Stimulated activated naive CD8-positive, alpha-beta T cell treated with anti-CD3 and anti-CD28 coated beads, Interleukin-15, Interleukin-2, amounts not matched to agents 100 U/mL and 50 U/mL, for 24 hours (primary cell): ENCODE measurements around the gene EDA.

Experiments
- ATAC-seq: fragments of 150-1000 bp; cut with Tn5 transposase; one replicate; pipeline ENCODE4 v1.10.0; 2021
- DNase-seq: peaks from one replicate; pipeline ENCODE4 v3.0.0; 2021

The EDA gene

DNA sequence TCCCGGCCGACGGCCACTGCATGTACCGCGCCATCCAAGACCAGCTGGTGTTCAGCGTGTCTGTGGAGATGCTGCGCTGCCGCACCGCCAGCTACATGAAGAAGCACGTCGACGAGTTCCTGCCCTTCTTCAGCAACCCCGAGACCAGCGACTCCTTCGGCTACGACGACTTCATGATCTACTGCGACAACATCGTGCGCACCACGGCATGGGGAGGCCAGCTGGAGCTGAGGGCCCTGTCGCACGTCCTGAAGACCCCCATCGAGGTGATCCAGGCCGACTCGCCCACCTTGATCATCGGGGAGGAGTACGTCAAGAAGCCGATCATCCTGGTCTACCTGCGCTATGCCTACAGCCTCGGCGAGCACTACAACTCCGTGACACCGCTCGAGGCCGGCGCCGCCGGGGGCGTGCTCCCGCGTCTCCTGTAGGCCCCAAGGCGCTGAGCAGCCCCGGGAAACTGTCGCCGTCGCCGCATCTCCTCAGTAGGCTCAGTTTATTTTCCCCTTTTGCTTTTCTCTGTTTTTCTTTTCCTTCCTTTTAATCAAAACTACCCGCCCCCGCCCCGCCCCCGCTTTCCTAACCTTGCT, 447.1 kb downstream of the EDA start:
- no peak for ATAC-seq
- no peak for DNase-seq

DNA sequence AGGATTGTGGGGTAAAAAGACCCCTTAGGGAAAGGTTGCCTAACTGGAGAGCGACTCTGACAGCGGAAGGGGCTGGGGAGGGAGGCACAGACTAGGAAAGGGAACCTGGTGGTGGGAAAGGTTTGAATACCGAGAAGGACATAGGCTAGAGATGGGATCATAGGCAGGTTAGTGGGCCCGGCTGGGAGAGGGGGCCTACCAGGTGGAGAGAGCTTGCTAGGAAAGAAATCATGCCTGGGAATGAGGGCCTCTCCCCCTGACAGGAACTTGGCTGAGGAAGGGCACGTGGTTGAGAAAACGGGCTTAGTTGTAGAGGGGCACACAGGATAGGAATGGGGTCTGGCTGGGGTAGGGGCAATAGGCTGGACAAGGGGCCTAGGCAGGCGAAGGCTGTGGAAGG, 450.7 kb downstream of the EDA start:
- ATAC-seq (no peak), DNase-seq (no peak)

DNA sequence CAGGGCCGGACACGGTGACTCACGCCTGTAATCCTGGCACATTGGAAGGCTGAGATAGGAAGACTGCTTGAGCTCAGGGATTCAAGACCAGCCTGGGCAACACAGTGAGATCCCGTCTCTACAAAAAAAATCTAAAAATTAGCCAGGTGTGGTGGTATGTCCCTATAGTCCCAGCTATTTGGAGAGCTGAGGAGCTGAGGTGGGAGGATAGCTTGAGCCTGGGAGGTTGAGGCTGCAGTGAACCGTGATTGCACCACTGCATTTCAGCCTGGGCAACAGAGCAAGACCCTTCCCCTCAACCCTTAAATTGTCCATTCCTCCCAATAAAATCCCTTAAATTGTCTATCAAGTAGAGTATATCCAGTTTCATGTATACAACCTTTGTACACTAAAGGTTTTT, 463.4 kb downstream of the EDA start:
- DNase-seq (no peak), ATAC-seq (no peak)

DNA sequence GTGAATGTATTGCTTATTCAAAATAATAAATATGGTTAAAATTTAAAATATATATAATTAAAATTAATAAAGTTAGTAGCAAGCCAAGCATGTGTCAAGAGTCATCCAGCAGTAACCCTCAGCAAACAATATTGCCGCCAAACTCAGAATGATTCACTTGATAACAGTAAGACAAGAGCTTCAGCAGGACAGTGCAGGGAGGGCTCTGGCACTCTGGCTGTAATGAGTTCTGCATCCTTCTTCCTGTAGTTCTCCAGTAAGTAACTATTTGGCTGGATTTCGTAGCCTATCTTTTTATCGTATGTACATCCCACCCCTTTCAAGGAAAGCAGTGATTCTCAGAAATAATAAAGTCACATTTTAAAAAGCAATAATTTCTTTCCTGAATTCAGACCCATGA, 464.0 kb downstream of the EDA start:
- ATAC-seq (no peak), DNase-seq (no peak)

DNA sequence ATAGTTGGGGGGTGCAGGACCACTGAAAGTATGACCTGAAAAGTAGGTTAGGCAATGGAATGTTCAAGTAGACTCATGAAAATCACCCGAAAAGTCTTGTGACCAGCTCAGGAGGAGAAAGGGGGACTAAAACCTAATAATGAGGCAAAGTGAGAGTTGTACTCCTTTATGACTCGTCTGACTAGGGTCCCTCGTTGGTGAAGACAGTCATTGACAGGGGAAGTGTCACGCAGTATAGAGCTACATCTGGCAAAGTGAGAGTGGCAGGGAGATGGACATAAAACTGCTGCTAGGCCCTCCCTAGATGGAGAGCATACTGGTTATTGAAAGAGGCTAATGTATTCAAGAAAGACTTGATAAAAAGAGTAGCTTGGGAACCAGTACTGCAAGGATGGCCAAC, 466.8 kb downstream of the EDA start:
- DNase-seq = no peak

DNA sequence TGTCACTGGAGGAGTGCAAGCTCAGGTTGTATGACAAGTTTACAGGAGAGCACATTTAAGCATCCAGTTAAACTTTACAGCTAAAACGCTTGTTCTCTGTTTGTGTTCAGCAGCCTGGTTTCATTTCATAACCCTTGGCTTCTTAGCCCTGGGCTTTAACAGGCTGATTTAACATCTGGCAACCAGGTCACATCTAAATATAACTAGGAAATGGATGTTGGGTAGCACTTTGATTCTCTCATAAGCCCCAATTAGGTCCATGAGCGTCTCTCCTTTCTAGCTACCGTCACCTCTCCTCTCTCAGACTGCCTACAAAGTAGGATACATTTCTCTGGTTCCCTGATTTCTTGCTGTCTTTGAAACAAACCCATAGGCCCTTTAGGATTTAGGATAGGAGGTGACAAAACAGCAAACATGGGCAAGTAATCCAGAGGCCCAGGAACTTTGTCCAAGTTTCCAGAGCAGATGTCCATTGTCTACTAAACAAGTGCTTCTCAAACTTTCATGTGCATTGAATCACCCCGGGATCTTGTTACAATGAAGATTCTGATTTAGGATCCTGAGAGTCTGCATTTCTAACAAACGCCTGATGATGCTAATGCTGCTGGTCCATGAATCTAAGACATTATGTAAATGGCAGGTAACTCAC, 468.8 kb downstream of the EDA start:
- no peak for ATAC-seq
- DNase-seq = no peak

More for the DNA sequence above, 466.8 kb downstream of the EDA start:
- no peak for ATAC-seq

DNA sequence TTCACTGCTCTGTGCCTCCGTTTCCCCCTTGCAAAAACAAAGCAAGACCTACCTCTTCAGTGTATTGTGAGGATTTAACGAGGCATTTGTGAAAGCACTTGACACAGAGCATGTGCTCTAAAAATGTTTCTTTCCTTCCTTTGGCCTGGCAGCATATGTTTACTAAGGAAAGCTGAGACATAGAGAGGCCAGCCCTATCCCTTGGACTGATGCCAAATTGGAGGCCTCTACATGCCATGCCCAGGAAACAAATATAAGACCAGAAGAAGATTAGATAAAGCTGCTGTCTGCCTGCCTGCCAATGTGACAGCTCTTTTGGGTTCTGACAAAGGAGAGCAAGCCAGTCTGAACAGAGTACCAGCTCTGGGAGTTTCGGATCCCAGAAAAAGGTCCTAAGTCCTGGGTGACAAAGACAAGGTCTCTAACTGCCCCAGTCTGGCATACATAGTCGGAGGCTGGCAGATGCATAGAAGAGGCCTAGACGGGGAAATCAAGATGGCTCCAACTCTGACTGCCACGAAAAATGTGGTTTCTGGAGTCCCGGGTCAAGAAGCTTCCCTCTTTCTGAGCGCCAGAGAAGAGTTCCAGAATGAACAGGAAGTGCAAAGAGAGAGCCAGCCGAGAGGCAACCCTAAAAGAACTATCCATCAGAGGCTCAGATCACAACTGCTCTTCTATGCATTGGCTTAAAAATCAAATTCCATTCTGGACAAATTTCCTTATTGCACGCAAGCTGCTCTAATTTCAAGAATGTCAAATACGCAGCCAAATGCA, 472.1 kb downstream of the EDA start:
- ATAC-seq (no peak), DNase-seq (no peak)

DNA sequence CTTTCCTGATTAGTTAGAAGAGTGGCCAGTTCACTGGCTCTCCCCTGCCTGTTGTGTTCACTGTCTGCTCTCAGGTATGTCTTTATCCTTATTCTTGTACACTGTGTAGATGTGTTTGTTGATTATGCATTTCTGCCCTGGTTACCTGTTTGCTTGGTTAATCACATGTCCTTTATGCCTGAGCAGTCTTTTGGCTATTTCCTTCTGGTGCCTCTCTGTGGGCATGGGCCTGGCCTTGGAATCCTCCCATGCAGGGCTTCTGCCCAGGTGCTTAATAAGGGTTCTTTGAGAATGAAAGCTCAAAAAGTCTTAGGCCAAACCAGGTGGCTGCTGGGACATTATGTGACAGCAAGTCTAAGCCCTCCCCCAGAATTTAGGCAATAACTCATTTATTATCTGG, 472.8 kb downstream of the EDA start:
- no peak for DNase-seq

More for the DNA sequence above, 472.8 kb downstream of the EDA start:
- ATAC-seq = no peak
